GM21447 (cell line): Measurements from ENCODE around the gene TMEM81.

Source experiments
- ATAC-seq: cut with Tn5 transposase; IDR thresholded peaks from one replicate; pipeline ENCODE4 v1.9.1; 2021; ENCODE audit not compliant: unreplicated experiment

TMEM81 gene

GRCh38 chr1:205038132-205038786 is 46.0 kb downstream of the TMEM81 start:
- ATAC-seq: no peak

GRCh38 chr1:205037539-205037938 is 46.7 kb downstream of the TMEM81 start:
- ATAC-seq: no peak
